ENCODE measurements around the gene MRAS.

Gene MRAS

DNA sequence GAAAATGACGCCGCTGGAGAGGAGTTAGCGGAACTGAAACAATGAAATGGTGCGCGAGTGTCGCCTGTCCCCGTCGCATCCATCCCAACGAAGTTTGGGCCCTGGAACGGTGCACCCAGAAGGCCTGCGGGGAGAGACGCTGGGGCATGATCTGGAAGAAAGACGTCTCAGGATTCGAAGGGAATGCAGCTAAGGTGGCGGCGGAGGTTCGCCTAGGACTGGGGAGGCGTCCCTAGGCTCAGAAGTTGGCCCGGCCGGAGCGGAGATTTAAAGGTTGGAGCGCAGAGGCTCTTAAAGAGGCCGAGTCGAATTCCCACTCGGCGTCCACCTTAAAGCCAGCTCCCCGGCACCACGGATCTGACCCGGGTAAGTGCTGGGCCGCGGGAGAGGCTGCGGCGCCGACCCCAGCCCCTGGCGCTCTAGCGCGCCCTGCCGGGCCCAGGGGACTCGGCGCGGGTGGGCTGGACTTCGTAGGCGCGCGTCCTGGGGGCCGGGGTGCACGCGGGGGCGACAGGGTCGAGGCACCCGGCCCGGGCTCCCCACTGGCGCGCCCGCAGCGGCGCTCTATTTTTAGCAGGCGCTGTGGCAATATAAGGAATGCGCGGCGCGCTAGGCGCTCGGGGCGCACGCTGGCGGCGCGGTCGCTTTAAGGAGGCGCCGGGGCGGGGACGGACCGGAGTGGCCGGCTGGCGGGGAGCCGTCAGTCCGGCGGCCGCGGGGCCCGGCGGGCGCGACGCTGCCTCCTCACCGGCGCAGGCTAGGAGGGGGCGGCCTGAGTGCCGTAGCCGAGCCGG lies at the start of gene MRAS:
Gene MRAS, plus strand, starts transcription at position 620 of the 794 bp plus-strand sequence. CDS start 24,305 bp downstream, outside the sequence.
- peak in 1 of 2 donors; percentile 18 for DNase-seq (ENCODE audit: low read depth in 2 of 2)

DNA sequence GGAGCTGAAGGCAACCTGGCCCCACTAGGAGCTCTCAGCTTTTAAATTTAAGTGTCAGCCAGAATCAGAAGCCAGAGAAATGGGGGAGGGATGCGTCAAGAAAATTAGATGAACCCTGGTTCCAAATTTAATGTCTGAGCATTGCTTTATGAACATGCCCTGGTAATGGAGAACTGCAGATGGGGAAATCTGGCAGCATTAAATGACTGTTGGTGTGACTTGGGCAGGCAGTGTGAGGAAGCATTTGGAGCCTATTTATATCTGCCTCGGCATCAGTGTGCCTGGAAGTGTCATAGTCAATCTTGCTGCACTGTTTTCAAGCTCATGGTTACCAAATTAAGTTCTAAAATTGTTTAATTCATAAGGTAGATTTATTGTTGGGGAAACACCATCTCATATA lies 47.7 kb upstream of the MRAS start:
- no peak for DNase-seq (ENCODE audit: low read depth in 2 of 2)

DNA sequence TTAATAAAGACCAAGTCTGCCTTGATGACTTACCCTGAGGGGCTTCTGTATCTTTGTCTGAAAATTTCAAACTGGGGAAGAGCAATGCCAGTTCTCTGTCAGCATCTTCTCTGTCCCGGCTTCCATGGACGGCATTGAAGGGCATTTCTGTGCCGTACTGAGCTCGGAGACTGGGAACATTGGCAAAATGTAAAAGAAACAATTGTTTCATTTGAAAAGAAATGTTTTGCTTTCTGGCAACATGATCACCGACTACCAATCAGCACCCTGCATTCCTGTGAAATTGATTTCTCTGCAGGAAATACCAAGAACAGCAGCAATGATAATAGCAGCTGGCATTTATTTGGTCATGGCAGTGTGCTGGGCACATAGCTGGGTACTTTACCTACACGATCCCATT lies 44.9 kb upstream of the MRAS start:
- no peak for DNase-seq (ENCODE audit: low read depth in 2 of 2)

DNA sequence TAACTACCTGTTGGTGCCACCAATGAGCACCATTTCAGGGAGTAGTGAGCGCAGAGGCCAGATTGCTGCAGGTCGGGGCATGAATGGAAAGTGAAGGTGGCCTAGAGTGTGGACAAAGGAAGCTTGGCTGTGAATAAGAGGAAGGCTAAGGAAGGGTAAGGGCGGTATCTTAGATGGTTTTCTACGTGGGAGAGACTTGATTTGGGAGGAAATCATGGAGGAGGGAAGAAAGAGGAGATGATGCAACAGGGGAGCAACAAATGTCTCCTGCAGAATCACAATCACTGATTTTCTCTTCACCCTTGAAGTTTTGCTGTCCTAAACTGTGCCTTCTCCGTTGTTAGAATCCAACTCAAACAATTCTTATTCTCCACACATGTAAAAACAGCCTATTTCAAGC lies 40.5 kb upstream of the MRAS start:
- DNase-seq (ENCODE audit: low read depth in 2 of 2): no peak

DNA sequence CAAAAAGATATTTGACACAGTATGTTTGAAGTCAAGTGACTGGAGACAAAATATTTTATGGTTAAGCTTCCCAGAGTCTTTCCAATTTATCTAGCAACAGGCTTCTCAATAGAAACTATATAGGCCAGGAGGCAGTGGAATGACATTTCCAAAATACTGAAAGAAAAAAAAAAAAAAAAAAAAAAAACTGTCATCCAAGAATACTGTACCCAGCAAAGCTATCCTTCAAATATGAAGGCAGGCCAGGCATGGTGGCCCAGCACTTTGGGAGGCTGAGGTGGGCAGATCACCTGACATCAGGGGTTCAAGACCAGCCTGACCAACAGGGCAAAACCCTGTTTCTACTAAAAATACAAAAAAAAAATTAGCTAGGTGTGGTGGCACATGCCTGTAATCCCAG lies 39.6 kb upstream of the MRAS start:
- no peak for DNase-seq (ENCODE audit: low read depth in 2 of 2)

DNA sequence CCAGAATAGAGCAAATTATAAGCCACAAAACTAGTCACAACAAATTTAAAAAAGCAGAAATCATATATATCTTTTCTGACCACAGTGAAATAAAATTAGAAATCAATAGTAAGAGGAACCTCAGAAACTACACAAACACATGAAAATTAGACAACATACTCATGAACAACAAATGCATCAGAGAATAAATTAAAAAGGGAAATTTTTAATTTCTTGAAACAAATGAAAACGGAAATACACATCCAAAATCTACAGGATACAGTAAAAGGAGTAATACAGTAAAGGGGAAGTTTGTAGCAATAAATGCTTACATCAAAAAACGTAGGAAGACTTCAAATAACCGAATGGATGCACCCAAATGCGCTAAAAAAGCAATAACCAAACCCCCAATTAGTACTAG lies 37.9 kb upstream of the MRAS start:
- DNase-seq (ENCODE audit: low read depth in 2 of 2): no peak

DNA sequence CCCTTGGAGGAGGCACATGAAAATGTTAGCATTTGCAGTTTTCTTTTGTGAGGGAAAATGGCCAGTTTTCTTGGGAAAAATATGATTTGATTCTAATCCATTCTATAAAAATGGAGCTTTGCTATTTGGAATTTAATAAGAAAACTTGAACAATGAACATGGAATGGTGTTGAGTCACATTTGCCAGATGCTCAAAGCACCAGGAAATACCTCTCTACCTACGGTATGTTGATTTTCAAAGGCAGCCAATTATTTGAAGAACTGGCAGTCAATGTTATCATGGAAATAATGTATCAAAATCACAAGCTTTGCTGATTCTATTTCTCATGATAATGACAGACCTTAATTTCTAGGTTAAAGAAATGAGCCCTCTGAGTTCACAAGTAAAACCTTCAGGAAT lies 33.6 kb upstream of the MRAS start:
- no peak for DNase-seq (ENCODE audit: low read depth in 2 of 2)

DNA sequence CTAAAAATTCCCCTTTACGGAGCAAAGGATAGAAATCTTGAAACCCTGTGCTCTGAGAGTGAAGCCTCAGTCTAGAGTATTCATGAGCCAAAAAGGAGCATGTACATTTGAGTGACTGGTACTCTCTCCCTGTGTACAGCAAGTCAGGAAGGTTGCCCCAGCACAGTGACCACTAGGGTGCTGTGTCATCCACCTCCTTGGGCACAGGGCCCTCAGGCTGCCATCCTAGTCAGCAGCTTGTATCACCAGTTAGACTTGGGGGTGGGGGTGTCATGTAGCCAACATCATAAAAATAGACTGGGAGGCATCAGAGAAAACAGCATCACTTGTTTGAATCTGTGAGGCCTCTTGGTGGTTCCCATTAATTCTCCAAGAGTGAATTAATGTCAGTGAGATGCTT lies 30.7 kb upstream of the MRAS start:
- DNase-seq (ENCODE audit: low read depth in 2 of 2): no peak

DNA sequence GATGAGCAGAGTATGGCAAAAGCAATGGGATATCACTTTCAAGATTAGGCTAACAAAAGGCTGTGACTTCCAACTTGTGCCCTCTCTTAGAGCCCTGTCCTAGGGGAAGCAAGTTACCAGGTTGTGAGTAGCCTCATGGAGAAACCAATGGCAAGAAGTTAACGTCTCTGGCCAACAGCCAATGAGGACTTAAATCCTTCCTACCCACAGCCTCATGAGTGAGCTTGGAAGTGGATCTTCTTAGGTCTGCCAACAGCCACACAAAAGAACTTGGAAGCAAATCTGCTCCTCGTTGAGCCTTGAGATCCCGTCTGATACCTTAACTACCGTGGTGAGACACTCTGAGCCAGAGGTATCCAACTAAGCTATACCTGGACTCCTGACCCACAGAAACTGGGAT lies 24.4 kb upstream of the MRAS start:
- no peak for DNase-seq (ENCODE audit: low read depth in 2 of 2)

DNA sequence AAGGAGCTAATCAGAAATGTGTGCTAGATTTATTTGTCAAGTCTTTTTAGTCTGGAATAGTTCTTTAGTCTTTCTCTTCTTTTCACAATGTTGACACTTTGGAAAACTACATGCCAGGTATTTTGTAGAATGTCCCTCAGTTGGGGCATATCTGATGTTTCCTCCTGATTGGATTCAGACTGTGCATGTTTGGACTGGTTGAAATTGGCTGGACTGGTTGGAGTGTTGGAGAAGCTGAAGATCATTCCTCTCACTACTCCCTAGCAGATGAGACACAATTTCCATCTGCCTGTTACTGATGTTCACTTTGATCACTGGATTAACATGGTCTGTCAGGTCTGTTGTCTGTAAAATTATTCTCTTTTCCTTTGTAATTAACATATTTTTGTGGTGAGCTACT lies 22.4 kb upstream of the MRAS start:
- DNase-seq (ENCODE audit: low read depth in 2 of 2): no peak

DNA sequence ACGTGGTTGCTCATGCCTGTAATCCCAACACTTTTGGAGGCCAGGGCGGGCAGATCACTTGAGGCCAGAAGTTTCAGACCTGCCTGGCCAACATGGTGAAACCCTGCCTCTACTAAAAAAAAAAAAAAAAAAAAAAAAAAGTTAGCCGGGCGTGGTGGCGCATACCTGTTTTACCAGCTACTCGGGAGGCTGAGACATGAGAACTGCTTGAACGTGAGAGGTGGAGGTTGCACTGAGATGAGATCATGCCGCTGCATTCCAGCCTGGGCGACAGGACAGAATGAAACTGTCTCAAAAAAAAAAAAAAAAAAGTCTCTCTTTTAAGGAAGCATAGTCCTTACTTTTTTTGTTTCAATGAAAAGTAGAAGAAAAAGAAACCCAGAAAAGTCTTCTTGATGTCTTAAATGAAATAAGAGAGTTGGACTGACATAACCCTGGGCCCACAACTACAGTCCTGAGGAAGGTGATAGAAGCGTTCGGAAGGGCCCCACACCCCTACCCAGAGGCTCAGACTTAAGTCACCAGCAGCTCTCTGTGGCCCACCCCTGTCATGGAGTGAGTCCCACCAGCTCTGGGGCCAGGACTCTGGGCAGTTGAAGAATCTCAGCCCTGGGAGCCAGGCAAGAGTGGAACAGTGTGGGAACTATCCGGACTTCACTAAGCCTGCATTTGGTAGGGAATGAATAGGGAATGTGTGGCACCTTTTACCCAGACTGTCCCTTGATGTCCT lies 21.3 kb upstream of the MRAS start:
- no peak for DNase-seq (ENCODE audit: low read depth in 2 of 2)

DNA sequence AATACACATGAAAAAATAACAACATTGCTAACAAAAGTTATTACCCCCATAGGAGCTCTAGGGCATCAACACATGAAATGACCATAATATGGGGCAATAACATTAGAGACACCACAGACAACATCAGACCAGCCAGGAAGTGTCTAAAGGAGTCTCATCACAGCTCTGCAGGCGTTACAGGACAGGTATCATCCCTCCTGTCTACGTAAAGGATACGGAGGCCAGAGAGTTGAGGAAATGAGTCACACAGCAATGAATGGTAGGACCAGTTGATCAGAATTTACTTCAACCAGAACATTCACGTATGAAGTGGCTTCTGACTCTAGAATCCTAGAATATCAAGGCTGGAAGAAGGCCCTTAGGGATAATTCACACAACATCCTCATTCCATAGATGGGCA lies 20.5 kb upstream of the MRAS start:
- no peak for DNase-seq (ENCODE audit: low read depth in 2 of 2)

DNA sequence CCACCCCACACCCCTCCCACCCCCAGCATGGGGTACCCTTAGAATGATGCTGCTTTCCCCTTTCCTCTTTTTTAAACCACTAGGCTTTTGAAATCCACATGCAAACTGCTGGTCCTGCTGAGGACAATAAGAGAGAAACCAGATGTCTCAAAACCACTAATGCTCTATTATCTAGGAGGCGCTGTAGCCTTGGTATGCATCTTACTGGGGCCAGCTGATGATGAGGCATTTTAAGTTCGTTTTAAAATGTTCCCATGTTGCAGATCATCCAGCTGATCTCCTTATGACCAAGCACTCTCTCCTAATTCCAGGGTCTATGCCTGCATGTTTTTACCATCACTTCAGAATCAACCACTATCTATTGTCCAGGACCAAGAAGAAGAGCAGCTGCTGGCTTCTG lies 20.0 kb upstream of the MRAS start:
- no peak for DNase-seq (ENCODE audit: low read depth in 2 of 2)

DNA sequence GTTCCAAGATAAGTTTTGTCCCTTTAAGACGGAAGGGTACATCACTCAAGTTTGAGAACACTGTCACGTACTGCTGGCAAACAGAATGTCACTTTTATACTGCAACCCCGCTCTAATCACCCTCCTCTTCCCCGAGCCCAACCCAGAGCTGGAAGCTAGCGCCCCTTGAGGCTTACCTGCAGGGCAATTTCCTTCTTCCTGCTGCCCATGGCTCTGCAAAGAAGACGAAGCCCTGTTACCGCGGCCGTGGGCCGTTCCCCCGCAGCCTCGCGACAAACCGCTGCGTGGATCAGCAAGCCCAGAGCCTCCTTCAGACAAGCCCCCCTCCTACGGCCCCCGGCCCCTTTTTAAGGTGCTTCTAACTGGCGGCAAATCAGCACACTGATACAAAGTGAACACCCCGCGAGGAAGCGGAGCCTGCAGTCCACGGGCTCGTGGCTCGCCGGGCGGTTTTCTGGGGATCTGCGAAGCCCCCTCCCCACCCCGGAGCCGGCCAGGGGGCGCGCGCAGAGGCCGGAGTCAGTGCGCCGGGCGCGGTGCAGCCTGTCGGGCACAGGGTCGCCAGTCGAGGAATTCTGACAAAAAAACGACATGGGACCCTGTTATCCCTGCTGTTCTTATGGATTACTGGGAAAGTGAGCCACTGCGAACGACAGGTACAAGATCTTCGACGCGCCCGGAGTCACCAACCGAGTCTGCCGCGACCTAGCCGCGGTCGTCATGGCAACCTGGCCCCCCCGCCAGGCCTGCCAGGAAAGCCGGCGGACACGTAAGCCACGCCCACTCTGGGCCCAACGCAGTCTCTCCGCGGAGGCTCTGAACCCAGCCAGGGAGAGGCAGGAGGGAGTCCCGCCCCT lies 19.0 kb upstream of the MRAS start, which contains the start of gene NME9:
Gene NME9, minus strand, starts transcription at position 725 of the 857 bp plus-strand sequence. Its CDS starts 516 bp downstream, at position 209.
- DNase-seq (ENCODE audit: low read depth in 2 of 2): peak; percentile 75 to 78

DNA sequence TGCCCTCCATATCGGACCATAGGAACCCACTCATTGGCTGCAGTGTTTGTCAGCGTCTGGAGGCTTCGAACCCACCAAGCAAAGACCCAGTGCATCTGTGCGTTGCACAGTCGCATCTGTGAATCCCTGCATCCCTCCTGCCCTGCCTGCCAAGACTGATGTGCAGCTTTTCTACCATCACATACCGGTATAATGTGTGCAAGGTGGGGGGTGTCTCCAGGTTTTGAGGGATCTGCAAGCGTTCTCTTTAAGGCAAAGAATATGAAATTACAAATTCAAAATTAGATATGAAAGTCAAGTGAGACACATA lies 18.4 kb upstream of the MRAS start:
- no peak for DNase-seq (ENCODE audit: low read depth in 2 of 2)

DNA sequence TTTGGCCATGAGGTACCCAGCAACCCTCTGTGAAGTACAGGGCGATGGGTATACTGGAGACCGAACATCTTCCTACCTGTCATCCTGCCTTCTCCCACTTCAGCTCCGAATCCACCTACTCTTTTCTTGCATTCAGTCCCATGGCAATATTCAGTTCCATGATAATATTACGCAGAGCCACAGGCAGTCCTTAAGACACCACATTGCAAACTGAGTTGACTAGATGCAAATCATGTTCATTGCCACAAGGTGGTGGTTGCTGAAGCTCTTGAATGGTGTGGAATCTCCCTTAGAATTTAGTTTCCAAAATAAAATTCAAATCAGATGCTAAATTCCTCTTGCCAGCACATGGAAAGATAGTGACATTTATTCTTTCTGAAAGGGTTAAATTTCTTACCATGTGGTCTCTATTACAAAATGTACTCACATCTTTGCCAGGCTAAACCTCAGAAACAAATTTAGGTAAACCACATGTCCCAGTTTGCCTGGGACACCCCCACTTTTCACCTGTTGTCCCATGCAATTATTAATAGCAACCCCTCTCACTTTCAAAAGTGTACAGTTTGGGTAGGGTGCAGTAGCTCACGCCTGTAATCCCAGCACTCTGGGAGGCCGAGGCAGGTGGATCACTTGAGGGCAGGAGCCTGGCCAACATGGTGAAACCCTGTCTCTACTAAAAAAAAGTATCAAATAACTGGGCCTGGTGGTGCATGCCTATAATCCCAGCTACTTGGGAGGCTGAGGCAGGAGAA lies 17.1 kb upstream of the MRAS start:
- DNase-seq (ENCODE audit: low read depth in 2 of 2): no peak

DNA sequence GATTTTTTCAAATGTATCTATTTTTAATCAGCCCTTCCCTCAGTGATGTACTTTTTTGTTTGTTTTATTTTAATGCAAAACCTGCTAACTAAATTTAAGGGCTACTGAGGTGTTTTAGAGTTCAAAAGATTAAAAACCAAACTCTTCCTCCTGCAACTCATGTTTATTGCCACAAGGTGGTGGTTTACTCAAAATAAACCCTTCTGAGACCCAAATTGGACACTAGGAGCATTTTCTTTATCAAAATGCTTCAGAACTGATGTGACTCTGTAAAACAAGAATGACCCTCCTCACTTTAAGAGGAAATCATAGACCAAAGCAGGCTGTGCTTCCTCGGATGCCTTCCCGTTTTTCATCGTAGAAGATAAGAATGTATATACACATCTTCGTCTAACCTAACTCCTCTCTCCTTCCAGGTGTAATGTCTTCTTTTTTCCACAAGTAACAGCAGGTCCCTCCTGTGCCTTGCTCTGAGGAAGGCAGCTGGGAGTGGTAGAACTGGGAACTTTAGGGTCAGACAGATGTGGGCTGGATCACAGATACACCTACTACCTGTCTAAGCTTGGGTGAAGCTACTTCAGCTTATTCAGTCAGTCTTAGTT lies 15.8 kb upstream of the MRAS start:
- no peak for DNase-seq (ENCODE audit: low read depth in 2 of 2)

DNA sequence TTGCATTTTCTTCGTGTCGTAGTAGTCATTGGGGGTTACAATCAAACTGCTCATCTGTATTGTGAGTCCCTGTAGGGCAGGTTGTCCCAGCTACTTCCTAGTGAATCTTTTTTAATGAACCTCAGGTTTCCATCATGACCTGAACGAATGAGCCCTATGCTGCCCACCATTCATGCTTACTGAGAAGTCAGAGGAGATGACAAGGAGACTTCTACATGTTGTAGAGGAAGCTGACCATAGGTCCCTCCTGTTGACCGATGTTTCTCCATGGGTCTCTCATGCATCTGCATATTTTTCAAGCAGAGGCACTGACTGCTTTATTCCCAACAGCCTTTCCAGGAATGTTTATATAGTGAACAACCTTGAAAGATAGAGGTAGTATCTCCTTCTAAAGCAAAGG lies 13.8 kb upstream of the MRAS start:
- no peak for DNase-seq (ENCODE audit: low read depth in 2 of 2)

DNA sequence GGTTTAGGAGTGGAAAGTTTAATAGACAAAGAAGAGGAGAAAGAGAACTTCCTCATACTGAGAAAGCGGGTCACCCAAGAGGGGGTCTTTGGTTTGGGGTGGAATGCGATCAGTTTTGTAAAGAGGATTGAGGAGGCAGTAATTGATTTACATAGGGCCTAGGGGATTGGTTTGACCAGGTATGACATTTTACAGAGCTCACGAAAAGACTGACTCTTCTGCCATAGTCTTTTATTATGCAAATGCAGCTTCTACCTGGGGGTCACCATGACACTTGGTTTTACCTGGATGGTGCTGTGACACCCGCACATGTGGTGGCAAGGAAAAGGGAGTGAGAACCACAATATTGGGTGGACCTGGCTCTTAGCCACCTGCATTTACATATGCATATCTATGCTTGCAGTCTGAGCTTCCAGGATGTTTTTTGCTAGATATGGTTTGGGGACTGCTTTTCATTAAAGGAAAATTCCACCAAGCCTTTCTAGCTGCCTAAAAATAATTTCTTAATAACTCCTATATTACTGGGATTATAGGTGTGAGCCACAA lies 11.9 kb upstream of the MRAS start:
- DNase-seq (ENCODE audit: low read depth in 2 of 2): no peak

DNA sequence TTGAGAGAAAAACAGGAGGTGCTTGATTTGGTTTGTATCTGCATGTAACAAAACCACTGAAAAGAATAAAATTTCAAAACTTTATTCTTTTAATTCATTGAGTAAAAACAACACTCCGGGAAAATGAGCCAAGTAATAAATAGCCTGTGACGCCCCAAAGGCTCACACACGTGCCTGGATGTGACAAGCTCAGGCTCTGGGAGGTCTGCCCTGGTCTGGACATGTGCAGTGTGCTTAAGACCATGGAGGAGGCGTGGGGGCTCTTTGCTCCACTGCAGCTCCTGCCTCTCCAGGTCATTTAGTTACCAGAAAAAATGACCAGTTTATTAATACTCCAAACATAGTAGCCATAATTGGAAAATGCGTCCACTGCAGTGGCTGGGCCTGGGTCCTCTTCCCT lies 10.1 kb upstream of the MRAS start:
- DNase-seq (ENCODE audit: low read depth in 2 of 2): no peak

DNA sequence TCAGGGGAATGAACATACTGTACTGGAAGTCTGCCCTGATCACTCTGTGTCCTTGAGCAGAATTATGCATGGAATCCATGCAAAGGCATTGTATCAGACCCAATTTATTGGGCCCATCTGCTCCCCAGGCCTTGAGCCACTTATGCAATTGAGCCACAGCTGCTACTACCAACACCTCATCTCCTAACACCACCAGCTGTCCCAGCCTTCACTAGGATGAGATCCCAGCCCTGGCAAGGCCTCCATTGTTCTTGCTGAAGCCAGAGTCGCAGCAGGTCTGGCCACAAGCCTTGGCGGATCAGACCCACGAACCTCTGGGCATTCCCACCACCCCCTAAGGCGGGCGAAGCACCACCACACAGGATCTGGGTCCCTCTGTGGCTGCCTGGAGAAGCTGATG lies 9.6 kb upstream of the MRAS start:
- no peak for DNase-seq (ENCODE audit: low read depth in 2 of 2)
